Activated CD8-positive, alpha-beta memory T cell treated with anti-CD3 and anti-CD28 coated beads for 1 hour (primary cell): ENCODE data around the gene PRKCA.
"Not testable (repeated sequence)": the region's sequence is repeated elsewhere in the genome, so short reads cannot be mapped to it uniquely, and the experiment has no call there.

Experiments used
- DNase-seq, 2 donors: peaks; one replicate each; pipeline ENCODE4 v3.0.0-alpha.2; 2020; ENCODE audit warnings: low read depth in 1 of 2; ENCODE audit errors: extremely low read depth in 1 of 2

PRKCA gene

DNA sequence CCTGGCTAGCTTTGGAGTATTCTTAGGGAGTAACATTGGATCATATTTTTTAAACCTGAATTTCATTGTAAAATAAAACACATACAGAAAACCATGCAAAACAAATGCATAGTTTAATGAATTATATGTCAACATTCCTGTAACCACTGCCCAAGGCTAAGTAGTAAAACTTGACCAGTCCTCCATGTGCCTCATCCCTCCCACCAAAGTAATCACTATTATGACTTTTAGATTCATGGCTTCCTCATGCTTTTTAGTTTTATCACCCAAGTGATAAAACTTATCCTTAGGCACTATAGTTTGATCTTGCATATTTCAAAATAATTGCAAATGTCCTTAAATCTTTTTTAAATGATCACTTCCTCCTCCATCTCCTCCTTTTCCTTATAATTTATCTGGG lies 20.4 kb downstream of the PRKCA start:
- no peak for DNase-seq

DNA sequence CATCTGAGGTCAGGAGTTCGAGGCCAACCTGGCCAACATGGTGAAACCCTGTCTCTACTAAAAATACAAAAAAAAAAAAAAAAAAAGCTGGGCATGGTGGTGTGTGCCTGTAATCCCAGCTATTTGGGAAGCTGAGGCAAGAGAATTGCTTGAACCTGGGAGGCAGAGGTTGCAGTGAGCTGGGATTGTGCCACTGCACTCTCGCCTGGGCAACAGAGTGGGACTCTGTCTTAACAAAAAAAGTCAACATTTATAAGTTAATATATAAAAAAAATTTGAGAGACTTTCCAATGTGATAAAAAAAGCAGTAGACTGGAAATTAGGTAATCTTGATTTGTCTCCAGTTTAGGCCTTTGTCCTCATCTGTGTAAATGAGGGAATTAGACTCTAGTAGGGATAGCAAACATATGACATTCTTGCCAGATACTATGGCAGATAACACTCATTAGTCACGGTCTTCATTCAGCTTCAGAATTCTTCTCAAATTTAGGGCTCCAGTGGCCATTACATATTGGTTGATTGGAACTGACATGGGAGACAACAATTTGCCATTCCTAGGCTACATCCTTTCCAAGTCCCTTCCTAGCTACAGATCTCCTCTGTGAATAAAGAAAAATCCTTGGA lies 22.1 kb downstream of the PRKCA start:
- DNase-seq = not testable (repeated sequence)

DNA sequence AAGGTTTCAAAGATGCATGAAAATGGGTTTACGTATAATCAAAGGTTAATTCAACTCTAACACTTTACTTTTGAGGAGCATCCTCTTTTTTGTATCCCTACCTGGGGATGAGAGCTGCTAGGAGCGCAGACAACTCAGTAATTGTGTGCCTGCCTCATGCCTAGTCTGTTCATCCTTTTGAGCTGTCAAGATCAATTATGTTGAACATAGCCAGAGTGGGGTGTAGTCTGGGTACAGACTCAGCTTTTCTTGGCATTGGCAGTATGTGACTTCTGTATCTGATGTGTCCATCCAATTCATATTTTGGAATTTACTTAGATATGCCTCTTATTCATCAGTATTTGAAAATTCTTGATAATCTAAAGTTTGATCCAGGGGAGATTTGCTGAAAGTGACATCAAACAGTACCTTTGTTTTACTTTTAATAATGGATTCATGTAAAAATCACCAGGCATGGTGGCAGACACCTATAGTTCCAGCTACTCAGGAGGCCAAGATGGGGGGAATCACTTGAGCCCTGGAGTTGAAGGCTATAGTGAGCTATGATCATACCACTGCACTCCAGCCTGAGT lies 24.1 kb downstream of the PRKCA start:
- DNase-seq = no peak

DNA sequence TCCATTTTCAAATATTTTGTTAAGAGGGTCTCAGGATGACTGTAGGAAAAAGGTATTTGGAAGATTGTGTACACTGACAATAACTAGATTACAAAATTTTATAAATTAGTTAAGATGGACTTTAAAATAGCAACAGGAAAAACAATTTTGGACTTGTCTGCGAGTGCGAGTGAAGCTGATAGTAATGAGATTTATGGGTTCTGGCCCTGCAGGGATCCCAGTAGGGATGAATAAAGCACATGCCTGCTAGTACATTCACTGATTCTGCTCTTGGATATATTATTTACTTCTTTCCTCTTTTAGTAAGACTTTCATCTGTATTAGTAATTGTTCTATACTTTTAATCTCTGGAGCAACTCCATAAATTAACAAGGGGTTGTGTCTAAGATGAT lies 28.2 kb downstream of the PRKCA start:
- no peak for DNase-seq

DNA sequence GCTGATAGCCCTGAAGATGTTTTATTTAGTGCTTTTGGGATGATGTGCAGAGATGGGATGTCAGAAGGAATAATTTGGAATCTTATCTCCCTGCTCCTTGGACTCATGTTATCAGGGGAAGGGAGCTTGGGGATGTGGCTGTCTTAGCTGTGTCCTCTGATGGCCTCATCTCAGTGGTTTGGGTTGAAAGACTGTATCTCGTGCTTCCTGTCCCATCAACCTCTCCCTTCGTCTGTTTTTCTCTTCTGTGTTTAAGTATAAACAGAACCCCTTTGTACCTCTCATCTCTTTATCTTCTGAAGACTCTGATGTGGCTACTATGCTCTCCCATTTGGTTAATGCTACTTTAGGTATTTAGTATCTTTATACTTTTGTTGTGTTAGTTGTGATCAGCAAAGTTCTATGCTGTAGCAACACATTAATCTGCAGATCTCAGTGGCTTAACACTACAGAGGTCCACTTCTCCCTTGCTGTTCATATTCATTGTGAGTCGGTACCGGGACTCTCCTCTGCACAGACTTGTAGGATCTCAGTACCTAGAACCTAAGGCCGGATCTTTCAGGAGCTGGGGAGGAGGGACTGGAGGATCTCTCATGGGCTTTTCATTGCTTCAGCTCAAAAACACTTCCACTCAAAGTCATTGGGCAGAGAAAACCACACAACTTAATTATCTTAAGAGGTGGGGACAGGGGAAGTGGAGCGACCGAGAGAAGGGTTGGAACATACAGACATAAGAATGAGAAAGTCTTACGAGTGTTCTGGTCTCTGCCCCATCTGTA lies 28.8 kb downstream of the PRKCA start:
- DNase-seq = no peak

DNA sequence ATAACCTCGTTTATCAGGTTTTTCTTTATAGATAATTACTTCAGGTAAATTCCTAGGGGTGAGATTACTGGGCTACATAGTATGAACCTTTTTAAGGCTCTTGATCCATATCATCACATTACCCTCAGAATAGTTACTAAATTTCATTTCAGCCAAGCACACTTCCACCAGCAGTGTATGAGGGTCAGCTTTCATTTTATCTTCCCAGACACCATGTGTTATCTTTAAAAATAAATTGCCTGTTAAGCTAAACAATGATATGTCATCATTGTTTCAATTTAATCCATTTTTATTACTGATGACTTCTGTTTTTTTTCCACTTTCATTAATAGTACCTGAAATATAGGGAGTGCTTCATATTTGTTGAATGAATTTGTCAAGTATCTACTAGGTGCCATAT lies 33.4 kb downstream of the PRKCA start:
- DNase-seq = no peak

DNA sequence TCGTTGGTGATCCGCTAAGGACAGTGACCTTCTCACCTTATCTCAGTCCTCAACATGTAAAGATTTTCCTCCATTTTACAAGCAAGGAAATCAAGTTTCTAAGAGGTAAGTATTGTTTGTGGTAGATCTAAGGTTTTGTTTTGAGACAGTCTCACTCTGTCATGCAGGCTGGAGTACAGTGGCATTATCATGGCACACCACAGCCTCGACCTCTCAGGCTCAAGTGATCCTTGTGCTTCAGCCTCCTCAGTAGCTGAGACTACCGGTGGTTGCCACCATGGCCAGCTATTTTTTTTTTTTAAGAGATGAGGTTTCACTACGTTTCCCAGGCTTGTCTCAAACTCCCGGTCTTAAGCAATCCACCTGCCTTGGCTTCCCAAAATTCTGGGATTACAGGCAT lies 34.9 kb downstream of the PRKCA start:
- no peak for DNase-seq

DNA sequence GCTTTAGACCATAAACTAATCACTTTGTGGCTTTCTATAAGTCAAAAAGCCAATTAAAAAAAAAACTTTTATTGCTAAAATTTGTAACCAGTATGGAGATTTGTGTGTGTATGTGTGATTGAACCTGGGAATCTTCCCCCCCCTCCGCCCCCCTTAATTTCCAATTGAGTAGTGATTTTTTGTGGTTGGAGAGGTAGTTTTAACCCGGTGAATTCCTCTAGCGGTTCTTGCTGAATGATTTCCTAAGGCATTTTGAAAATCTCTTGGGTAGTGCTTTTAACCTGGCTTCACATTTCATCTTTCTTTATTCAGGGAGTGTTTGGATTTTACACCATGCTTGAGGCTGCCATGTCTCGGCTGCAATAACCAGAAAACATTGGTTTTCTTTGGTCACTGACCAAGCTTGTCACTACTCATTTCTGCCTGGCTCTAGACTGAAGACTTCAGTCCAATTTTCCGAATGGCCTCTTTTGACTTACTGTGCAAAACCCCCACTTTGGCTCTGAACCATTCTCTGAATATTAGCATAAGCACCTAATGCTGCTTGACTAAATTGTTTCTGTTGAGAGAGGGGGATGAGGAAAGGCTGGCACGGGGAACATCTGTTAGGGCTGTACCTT lies 35.6 kb downstream of the PRKCA start:
- no peak for DNase-seq

DNA sequence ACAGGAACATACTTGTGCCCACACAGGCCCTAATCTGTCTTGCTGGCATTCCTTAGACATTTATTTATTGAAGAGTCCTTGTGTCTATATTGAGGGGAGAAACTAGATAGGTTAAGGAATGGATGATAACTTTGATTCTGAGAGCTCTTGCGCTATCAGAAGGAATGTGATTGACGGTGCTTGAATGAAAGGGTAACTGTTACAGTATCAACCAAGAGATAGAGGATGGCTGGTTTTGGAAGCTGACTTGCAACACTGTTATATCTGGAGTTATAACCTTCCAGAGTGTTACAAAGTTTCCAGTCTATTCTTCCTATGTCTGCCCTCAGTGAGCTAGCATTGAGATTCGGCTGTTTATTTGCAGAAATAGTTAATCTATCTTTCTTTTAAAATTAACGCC lies 36.5 kb downstream of the PRKCA start:
- no peak for DNase-seq

DNA sequence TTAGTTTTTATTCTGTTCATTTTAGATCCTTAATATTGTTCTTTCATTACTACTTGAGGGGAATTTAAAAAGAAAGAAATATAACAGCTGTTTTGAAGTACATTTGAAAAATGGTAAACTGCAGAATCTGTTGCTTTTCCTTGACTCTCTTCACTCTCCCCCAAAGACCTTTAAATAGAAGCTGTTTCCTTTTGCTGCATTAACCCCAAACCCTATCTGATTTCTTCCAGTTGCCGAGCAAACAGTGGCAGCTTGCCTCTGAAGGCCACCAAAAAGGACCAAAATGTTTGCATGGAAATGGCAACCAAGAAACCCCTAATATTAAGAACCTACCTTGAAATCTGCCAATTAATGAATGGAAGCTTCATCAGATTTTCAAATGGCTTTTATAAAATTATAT lies 37.1 kb downstream of the PRKCA start:
- no peak for DNase-seq

DNA sequence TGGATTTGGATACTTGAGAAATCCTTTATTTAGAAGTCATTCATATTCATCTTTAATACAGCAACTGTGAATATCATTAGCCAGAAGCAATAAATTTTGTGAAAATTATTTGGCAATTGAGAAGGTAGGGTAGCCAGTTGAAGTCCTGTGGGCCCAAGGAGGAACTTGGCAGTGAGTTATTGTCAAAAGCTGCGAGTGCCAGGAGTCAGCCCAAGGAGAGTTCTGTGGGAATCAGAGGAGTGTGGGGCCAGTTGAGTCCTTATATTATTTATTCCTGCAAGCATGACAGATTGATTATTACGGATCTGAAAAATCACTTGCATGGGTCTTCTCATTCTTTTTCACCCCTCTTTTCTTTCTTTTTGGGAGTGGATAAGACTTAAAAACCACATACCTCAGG lies 38.3 kb downstream of the PRKCA start:
- no peak for DNase-seq

DNA sequence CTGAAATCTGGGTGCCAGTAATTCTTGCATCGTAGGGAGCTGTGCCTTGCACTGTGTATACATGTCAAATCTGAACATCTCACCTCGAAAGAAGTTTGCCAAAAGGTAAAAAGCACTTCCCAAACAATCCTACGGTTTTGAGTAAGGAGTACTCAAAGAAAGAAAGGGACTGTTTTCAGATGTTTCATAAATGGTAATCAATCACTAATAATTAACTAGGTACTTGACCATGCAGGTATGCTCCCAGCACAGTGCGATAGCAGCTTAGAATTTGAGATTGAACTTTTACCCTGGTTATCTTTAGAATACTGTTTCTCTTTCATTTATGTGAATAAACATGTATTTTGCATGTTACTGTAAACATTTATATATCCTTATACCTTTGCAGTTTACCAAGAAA lies 39.0 kb downstream of the PRKCA start:
- no peak for DNase-seq

DNA sequence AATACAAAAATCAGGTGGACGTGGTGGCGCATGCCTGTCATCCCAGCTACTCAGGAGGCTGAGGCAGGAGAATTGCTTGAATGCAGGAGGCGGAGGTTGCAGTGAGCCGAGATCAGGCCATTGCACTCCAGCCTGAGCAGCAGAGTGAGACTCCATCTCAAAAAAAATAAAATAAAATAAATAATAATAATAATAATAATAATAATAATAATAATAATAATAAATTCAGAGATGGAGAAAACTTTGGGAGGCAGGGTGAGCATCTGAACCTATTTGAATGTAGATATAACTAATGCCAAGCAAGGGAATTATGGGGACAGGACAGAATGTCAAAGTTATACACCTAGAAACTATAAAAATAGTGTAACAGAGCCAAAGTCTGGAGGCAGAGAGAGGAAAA lies 39.9 kb downstream of the PRKCA start:
- not testable (repeated sequence) for DNase-seq

DNA sequence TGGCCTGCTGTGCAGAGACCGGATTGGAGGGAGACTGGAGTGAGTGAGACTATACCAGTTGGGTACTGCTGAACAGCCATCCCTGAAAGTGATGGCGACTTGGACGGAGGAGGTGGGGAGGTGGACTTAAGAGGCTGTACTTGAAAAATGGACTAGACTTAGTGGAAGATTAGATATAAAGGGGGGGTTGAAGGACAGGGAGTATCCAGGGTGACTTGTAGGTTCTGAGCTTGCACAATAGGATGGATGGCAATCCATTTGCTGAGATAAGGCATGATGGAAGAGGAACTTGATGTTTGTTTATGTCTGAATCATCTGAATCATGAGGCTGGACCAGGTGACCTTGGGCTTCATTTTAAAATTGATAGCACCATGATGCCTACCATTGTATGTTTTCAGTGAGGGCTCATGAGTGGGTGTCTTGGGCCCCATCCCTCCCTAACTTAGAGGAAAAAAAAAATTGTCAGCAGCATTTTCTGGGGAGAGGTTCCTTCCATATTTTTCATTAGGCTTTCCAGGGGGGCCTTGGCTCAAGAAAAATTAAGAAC lies 41.2 kb downstream of the PRKCA start:
- DNase-seq = no peak

DNA sequence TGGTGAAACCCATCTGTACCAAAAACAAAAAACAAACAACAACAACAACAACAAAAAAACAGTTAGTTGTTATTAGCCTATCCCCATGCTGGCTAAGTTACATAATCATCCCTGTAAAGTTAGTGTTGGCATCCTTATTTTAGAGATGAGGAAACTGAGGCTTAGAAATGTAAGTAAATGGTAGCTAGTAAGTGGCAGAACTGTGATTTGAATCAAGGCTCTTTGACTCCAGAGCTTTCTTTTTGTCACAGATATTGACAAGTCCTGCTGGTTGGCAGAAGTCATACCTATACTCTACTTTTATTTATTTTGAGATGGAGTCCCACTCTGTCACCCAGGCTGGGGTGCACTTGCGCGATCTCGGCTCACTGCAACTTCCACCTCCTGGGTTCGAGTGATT lies 42.1 kb downstream of the PRKCA start:
- no peak for DNase-seq

DNA sequence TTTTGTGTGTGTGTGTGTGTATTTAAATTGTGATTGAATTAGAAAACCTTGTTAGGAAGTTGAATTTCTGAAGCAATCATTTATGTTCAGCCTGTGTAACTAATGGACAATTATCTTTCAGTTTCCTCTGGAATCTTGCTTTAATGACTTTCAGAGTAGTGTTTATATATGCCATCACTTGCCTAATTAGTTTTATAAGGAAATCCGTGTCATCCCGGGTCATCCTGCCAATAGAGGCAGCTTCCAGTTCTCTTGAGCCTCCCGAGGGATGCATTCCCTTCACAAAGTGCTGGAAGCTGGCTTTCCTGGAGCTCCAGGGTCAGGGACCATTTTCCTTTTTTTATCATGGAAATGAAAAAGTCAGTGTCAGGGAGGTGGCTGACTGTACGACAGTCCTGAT lies 42.9 kb downstream of the PRKCA start:
- no peak for DNase-seq

DNA sequence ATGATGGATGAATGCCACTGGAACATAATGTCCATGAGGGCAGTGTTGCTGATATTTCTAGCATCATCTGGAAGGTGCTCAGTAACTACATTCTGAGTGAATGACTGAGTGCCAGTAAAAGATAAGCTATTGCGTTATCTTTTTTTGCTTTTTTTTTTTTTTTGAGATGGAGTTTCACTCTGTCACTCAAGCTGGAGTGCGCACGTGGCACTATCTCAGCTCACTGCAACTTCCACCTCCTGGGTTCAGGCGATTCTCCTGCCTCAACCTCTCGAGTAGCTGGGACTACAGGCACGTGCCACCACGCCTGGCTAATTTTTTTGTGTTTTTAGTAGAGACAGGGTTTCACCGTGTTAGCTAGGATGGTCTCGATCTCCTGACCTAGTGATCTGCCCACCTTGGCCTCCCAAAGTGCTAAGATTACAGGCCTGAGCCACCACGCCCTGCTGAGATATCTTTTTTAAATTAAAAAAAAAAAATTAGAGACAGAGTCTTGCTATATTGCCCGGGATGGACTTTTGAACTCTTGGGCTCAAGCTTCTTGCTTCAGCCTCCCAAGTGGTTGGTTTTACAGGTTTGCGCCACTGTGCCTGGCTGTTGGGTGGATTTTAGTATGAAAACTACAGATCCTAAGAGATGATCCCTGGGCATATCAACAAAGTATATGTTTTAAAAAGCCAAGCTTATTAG lies 43.7 kb downstream of the PRKCA start:
- DNase-seq = not testable (repeated sequence)

DNA sequence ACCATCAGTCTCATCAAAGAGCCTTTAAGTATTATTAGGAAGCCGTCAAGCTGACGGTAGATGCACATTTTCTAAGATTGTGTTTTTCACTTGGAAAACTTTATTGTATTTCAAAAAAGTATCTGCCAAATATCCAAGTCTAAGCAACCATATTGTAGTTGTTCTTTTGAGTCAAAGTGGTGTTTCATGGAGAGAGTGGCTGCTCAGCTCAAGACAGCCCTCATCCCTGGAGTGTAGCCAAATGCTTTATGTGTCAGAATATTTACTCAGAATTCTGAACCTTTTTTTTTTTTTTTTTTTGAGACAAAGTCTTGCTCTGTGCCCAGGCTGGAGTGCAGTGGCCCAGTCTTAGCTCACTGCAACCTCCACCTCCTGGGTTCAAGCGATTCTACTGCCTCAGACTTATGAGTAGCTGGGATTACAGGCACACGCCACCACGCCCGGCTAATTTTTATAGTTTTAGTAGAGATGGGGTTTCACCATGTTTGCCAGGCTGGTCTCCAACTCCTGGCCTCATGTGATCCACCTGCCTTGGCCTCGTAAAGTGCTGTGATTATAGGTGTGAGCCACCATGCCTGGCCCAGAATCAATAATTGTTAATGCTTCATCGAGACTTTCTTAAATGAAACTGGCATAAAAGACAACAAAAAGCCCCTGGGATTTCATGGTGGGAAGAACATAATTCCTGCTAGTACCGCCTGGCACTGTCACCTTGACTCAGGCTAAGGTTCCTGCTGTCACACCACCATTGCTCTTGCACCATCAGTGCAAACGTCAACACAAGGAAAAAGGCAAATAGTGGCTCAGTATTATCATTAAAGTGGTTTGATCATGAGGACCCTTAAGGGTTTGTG lies 45.5 kb downstream of the PRKCA start:
- no peak for DNase-seq

DNA sequence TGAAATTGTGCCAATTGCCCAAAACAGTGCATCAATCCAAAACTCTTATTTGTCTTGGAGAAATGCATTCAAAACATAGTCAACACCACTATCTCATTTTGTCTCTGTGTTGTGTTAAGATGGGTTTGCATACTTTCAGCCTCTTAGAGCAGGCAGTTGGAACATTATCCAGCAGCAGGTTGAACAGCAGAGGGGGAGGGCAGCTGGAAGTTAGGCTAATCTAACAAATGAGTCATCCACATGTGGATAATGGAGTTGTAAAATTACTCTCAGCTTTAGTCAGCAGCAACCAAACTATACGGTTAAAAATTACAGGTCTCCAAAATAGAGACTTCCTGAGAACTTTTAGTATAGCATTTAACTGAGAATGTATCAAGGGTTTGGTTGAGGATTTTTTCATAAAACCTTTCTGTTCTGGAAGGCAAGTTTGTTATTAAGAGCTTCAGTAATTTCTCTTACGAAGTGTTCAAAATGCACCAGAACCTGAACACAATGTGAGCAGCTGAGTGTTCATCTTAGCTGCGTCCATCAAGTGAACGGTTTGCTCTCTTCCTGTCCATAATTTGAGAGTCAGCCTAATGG lies 46.3 kb downstream of the PRKCA start:
- DNase-seq = no peak
